SK-N-SH (cell line): ENCODE results near the gene ITGA1. TPM values are rescaled to one million over a fixed set of nuclear protein-coding genes. Genes with fewer than 3 reads are reported as not detected.
A peak's percentile ranks its signal among the peaks of the same experiment; 100 is the strongest.

ENCODE experiments used
- CTCF ChIA-PET: fragments of 300-600, 350-600 bp; formaldehyde crosslinking; extraction: SDS; loops from one replicate; lab custom pipeline; 2021; lab: Yijun Ruan, JAX
- POLR2A ChIA-PET: fragments of 350-600 bp; sonication (Branson Sonifier 250); formaldehyde crosslinking; extraction: SDS; loops from one replicate; lab custom pipeline; 2020; ENCODE audit warnings: antibody characterized with exemption, inconsistent platforms; lab: Yijun Ruan, JAX
- DNase-seq: peaks from one replicate; pipeline ENCODE4 v3.0.0; 2012
- H2AFZ ChIP-seq: fragments of 200-600 bp; sonication (generic); 2 replicates; pipeline ENCODE4 v1.8.1; 2016; ENCODE audit warnings: antibody characterized with exemption, mild to moderate bottlenecking, low read depth
- H3F3A ChIP-seq: fragments of 200-600 bp; sonication (generic); replicated peaks from 2 replicates; pipeline ENCODE3; 2016; ENCODE audit warnings: antibody characterized with exemption, mild to moderate bottlenecking; ENCODE audit not compliant: insufficient read depth
- H3K27ac ChIP-seq, 2 experiments: fragments of 200-500 bp in 1 of 2; fragments of 200-600 bp in 1 of 2; sonication (Bioruptor generic) in 1 of 2; sonication (generic), shearing (Covaris generic) in 1 of 2; 2 replicates each; pipeline versions ENCODE4 v1.5.1 to v1.6.1; 2014 to 2016; ENCODE audit warnings: low read depth in 2 of 2, inconsistent platforms in 1 of 2, low read length in 1 of 2, mild to moderate bottlenecking in 1 of 2, mixed read lengths in 1 of 2
- H3K27me3 ChIP-seq: fragments of 200-600 bp; sonication (generic), shearing (Covaris generic); 2 replicates; pipeline ENCODE4 v1.6.1; 2016; ENCODE audit warnings: mixed run types; ENCODE audit not compliant: insufficient read depth
- H3K36me3 ChIP-seq, 2 experiments: fragments of 200-500 bp in 1 of 2; fragments of 200-600 bp in 1 of 2; sonication (Bioruptor generic) in 1 of 2; sonication (generic) in 1 of 2; replicated peaks in 1 of 2; 2 replicates each; pipeline versions ENCODE3 to v1.5.1; 2014 to 2016; ENCODE audit warnings: low read length in 1 of 2, mild to moderate bottlenecking in 1 of 2; ENCODE audit not compliant: insufficient read depth in 2 of 2, control insufficient read depth in 1 of 2
- H3K4me1 ChIP-seq, 2 experiments: fragments of 200-500 bp in 1 of 2; fragments of 200-600 bp in 1 of 2; sonication (Bioruptor generic) in 1 of 2; sonication (generic), shearing (Covaris generic) in 1 of 2; 2 replicates each; pipeline versions ENCODE4 v1.5.1 to v1.6.1; 2014 to 2016; ENCODE audit warnings: low read depth in 1 of 2, low read length in 1 of 2, mixed run types in 1 of 2; ENCODE audit not compliant: insufficient read depth in 2 of 2, control insufficient read depth in 1 of 2
- H3K4me2 ChIP-seq: fragments of 200-600 bp; sonication (generic), shearing (Covaris generic); 2 replicates; pipeline ENCODE4 v1.6.1; 2017; ENCODE audit warnings: mixed run types
- H3K4me3 ChIP-seq, 2 experiments: fragments of 200-500 bp in 1 of 2; fragments of 200-600 bp in 1 of 2; sonication (Bioruptor generic) in 1 of 2; sonication (generic), shearing (Covaris generic) in 1 of 2; 2 replicates each; pipeline versions ENCODE4 v1.5.1 to v1.8.1; 2014 to 2016; ENCODE audit warnings: low read depth in 2 of 2, inconsistent platforms in 1 of 2, low read length in 1 of 2, mild to moderate bottlenecking in 1 of 2, mixed read lengths in 1 of 2, moderate library complexity in 1 of 2
- H3K79me2 ChIP-seq: fragments of 200-600 bp; sonication (generic); 2 replicates; pipeline ENCODE4 v1.8.1; 2017; ENCODE audit warnings: mild to moderate bottlenecking; ENCODE audit not compliant: insufficient read depth
- H3K9ac ChIP-seq: fragments of 200-600 bp; sonication (generic); 2 replicates; pipeline ENCODE4 v1.6.1; 2017; ENCODE audit warnings: mixed run types
- H3K9me2 ChIP-seq: fragments of 200-600 bp; sonication (generic); 2 replicates; pipeline ENCODE4 v1.6.1; 2017; ENCODE audit warnings: mixed run types
- H3K9me3 ChIP-seq: fragments of 200-600 bp; sonication (generic); 2 replicates; pipeline ENCODE4 v1.6.1; 2017; ENCODE audit warnings: mixed run types, mild to moderate bottlenecking, moderate library complexity
- H4K20me1 ChIP-seq: fragments of 200-600 bp; sonication (generic); 2 replicates; pipeline ENCODE4 v1.6.1; 2017; ENCODE audit warnings: mild to moderate bottlenecking, mixed run types; ENCODE audit not compliant: insufficient read depth
- CTCF ChIP-seq: fragments of 200-600 bp; sonication (generic); IDR thresholded peaks from 2 replicates; pipeline ENCODE4 v1.6.1; 2017; ENCODE audit warnings: antibody characterized with exemption, mild to moderate bottlenecking, moderate library complexity
- FOSL2 ChIP-seq: IDR thresholded peaks from 2 replicates; pipeline ENCODE4 v1.4.0; 2012; ENCODE audit warnings: low read depth, mild to moderate bottlenecking, moderate library complexity, borderline replicate concordance
- FOXJ3 ChIP-seq: sonication (generic); formaldehyde crosslinking; IDR thresholded peaks from 2 replicates; pipeline ENCODE4 v1.5.1; 2020; ENCODE audit warnings: mild to moderate bottlenecking, missing genetic modification reagents
- FOXM1 ChIP-seq: IDR thresholded peaks from 2 replicates; pipeline ENCODE4 v1.4.0; 2012; ENCODE audit warnings: low read depth, mild to moderate bottlenecking
- GATA2 ChIP-seq: sonication (generic); formaldehyde crosslinking; IDR thresholded peaks from 2 replicates; pipeline ENCODE4 v1.5.0; 2020; ENCODE audit warnings: mild to moderate bottlenecking, missing genetic modification reagents
- IRF3 ChIP-seq: fragments of 150-350 bp; IDR thresholded peaks from 2 replicates; pipeline ENCODE4 v1.6.1; 2016; ENCODE audit warnings: mild to moderate bottlenecking, low read depth, low read length
- JUND ChIP-seq: IDR thresholded peaks from 2 replicates; pipeline ENCODE4 v1.4.0; 2012
- MEF2A ChIP-seq: IDR thresholded peaks from 2 replicates; pipeline ENCODE4 v1.4.0; 2012; ENCODE audit warnings: low read depth, borderline replicate concordance
- NFIC ChIP-seq: IDR thresholded peaks from 2 replicates; pipeline ENCODE4 v1.4.0; 2012; ENCODE audit warnings: borderline replicate concordance
- NRF1 ChIP-seq: IDR thresholded peaks from 2 replicates; pipeline ENCODE4 v1.6.1; 2012; ENCODE audit warnings: low read depth, mild to moderate bottlenecking, low read length
- POLR2AphosphoS5 ChIP-seq: IDR thresholded peaks from 2 replicates; pipeline ENCODE4 v1.6.1; 2012; ENCODE audit warnings: low read depth, low read length
- RCOR1 ChIP-seq: fragments of 150-350 bp; IDR thresholded peaks from 2 replicates; pipeline ENCODE4 v1.6.1; 2017; ENCODE audit warnings: antibody characterized with exemption, low read length
- RFX5 ChIP-seq: IDR thresholded peaks from 2 replicates; pipeline ENCODE4 v1.6.1; 2012; ENCODE audit warnings: mild to moderate bottlenecking, improper control_type of control experiment, low read length
- SIN3A ChIP-seq: IDR thresholded peaks from 2 replicates; pipeline ENCODE4 v1.6.1; 2012; ENCODE audit warnings: low read depth, mild to moderate bottlenecking, low read length, moderate library complexity, borderline replicate concordance
- TAF1 ChIP-seq: IDR thresholded peaks from 2 replicates; pipeline ENCODE4 v1.6.1; 2012; ENCODE audit warnings: low read depth, mild to moderate bottlenecking, low read length, moderate library complexity, borderline replicate concordance
- TCF12 ChIP-seq: IDR thresholded peaks from 2 replicates; pipeline ENCODE4 v1.4.0; 2012
- TEAD4 ChIP-seq: IDR thresholded peaks from 2 replicates; pipeline ENCODE4 v1.4.0; 2012; ENCODE audit warnings: mild to moderate bottlenecking, borderline replicate concordance; ENCODE audit not compliant: insufficient read depth
- USF1 ChIP-seq: IDR thresholded peaks from 2 replicates; pipeline ENCODE4 v1.4.0; 2012; ENCODE audit warnings: low read depth, borderline replicate concordance
- YY1 ChIP-seq: IDR thresholded peaks from 2 replicates; pipeline ENCODE4 v1.4.0; 2012; ENCODE audit warnings: low read depth, mild to moderate bottlenecking
- ZBTB33 ChIP-seq: IDR thresholded peaks from 2 replicates; pipeline ENCODE4 v1.4.0; 2012; ENCODE audit warnings: low read depth, borderline replicate concordance
- WGBS: methylation state at CpG from one replicate; pipeline ENCODE4 v1.1.6; 2017; ENCODE audit warnings: low lambda C conversion rate; 5-methylcytosine and 5-hydroxymethylcytosine counted together
- polyA plus RNA-seq, 3 experiments: library from polyadenylated mRNA; depleted of rRNA; stranded (reverse); fragments of >200 nt; gene quantifications; 2 replicates each; pipeline ENCODE4 v1.2.3, GENCODE V29; 2012

The ITGA1 gene
- polyA plus RNA-seq, 1 of the 3 experiments (the other 2 are of a cell fraction), result 7.7 TPM

- CTCF ChIA-PET, result interaction anchor here (1.4 kb wide), 1 partner anchor 19 kb away, joined by 4 read pairs; no protein-coding TSS in a partner anchor
- Histone ChIP-seq H3F3A (peaks cover 21% of the 10 kb centered on the region), H3K79me2 (peaks cover 46% of the 10 kb centered on the region), H3K27ac (peak overlapping the region in 1 of 2 experiments; percentile 16; a peak in 1 of 4 replicates), H3K4me2 (no peak overlapping the region), H2AFZ (no peak overlapping the region), H3K4me3 (no peak overlapping the region), H3K9me3 (no peaks in the 10 kb centered on the region), H3K9ac (no peak overlapping the region), H3K9me2 (no peaks in the 10 kb centered on the region), H3K36me3 (peaks cover 31 to 33% of the 10 kb centered on the region in 2 experiments), H3K4me1 (peaks cover 8 to 23% of the 10 kb centered on the region in 2 experiments), H4K20me1 (peaks cover 7% of the 10 kb centered on the region), H3K27me3 (no peaks in the 10 kb centered on the region)
- no peak for DNase-seq
- TF ChIP-seq MEF2A (no peak), NRF1 (no peak), IRF3 (no peak), GATA2 (no peak), USF1 (no peak), TAF1 (no peak)
- POLR2A ChIA-PET, result no interaction called here
Measured at GRCh38 chr5:52807723-52808122, 20.0 kb downstream of the ITGA1 start.

- no peak for DNase-seq
- Histone ChIP-seq H3K4me2 (no peak overlapping the region), H3K9ac (no peak overlapping the region), H3K4me1 (peaks cover 3 to 22% of the 10 kb centered on the region in 2 experiments), H3K4me3 (no peak overlapping the region), H3K79me2 (peaks cover 39% of the 10 kb centered on the region), H3K36me3 (peaks cover 26 to 27% of the 10 kb centered on the region in 2 experiments), H3K27me3 (no peaks in the 10 kb centered on the region), H3K9me2 (no peaks in the 10 kb centered on the region), H3F3A (peaks cover 21% of the 10 kb centered on the region), H4K20me1 (peaks cover 3% of the 10 kb centered on the region; the same call in 1 of the 2 replicates), H3K9me3 (no peaks in the 10 kb centered on the region), H3K27ac (no peak overlapping the region), H2AFZ (no peak overlapping the region)
- 91% methylated on average over 2 of the region's 2 CpGs for WGBS
- no peak for TF ChIP-seq YY1
- no peak for TF ChIP-seq FOSL2
- no peak for TF ChIP-seq ZBTB33
- TF ChIP-seq FOXM1, result no peak
- TF ChIP-seq FOXJ3 (CRISPR knock-in tag), result no peak
- no peak for TF ChIP-seq JUND
- TF ChIP-seq TEAD4, result no peak
- TF ChIP-seq SIN3A, result no peak
- no peak for TF ChIP-seq POLR2AphosphoS5
- no peak for TF ChIP-seq NFIC
- no peak for TF ChIP-seq GATA2
- TF ChIP-seq CTCF, result no peak
- no peak for TF ChIP-seq IRF3
- TF ChIP-seq RCOR1, result no peak
- TF ChIP-seq TAF1, result no peak
- no peak for TF ChIP-seq TCF12
- no peak for TF ChIP-seq USF1
- no peak for TF ChIP-seq RFX5
- ChIA-PET CTCF (interaction anchor here (1.4 kb wide), 1 partner anchor 19 kb away, joined by 4 read pairs; no protein-coding TSS in a partner anchor), POLR2A (no interaction called here)
Measured at GRCh38 chr5:52808316-52808901, 20.7 kb downstream of the ITGA1 start.
